Smooth muscle cell (in vitro differentiated cells): Measurements from ENCODE around the gene DHRS13. TPM values are rescaled to one million over a fixed set of nuclear protein-coding genes. Genes with fewer than 3 reads are reported as not detected.
"Not testable (repeated sequence)": the region's sequence is repeated elsewhere in the genome, so short reads cannot be mapped to it uniquely, and the experiment has no call there.

Experiments
- DNase-seq: peaks from one replicate; lab custom pipeline; 2025; ENCODE audit not compliant: unreplicated experiment; lab: John Stamatoyannopoulos, UW
- H2AFZ ChIP-seq: fragments of 200-600 bp; sonication (generic); 2 replicates; pipeline ENCODE4 v1.6.0; 2016; ENCODE audit warnings: antibody characterized with exemption, low read depth, mild to moderate bottlenecking
- H3F3A ChIP-seq: fragments of 200-600 bp; sonication (generic); 2 replicates; pipeline ENCODE4 v1.6.0; 2017; ENCODE audit warnings: antibody characterized with exemption, low read depth
- H3K27ac ChIP-seq: fragments of 200-600 bp; sonication (generic); 2 replicates; pipeline ENCODE4 v1.5.1; 2016; ENCODE audit warnings: low read depth, mild to moderate bottlenecking
- H3K27me3 ChIP-seq: fragments of 200-600 bp; sonication (generic); 2 replicates; pipeline ENCODE4 v1.6.1; 2016; ENCODE audit warnings: low read depth, mild to moderate bottlenecking
- H3K36me3 ChIP-seq: fragments of 200-600 bp; sonication (generic); 2 replicates; pipeline ENCODE4 v1.5.1; 2016; ENCODE audit warnings: low read depth
- H3K4me1 ChIP-seq: fragments of 200-600 bp; sonication (generic); 2 replicates; pipeline ENCODE4 v1.5.1; 2016; ENCODE audit warnings: low read depth
- H3K4me2 ChIP-seq: fragments of 200-600 bp; sonication (generic); 2 replicates; pipeline ENCODE4 v1.6.0; 2016; ENCODE audit warnings: mild to moderate bottlenecking
- H3K4me3 ChIP-seq: fragments of 200-600 bp; sonication (generic); 2 replicates; pipeline ENCODE4 v1.5.1; 2016; ENCODE audit warnings: mild to moderate bottlenecking
- H3K79me2 ChIP-seq: fragments of 200-600 bp; sonication (generic); 2 replicates; pipeline ENCODE4 v1.6.0; 2016; ENCODE audit warnings: low read depth, mild to moderate bottlenecking
- H3K9ac ChIP-seq: fragments of 200-600 bp; sonication (generic); 2 replicates; pipeline ENCODE4 v1.6.0; 2016; ENCODE audit warnings: low read depth
- H3K9me3 ChIP-seq: fragments of 200-600 bp; sonication (generic); replicated peaks from 2 replicates; pipeline ENCODE4 v1.5.1; 2016; ENCODE audit warnings: low read depth
- H4K20me1 ChIP-seq: fragments of 200-600 bp; sonication (generic); 2 replicates; pipeline ENCODE4 v1.6.0; 2016; ENCODE audit warnings: low read depth
- WGBS: methylation state at CpG from one replicate; pipeline ENCODE4 v1.1.7; 2016; ENCODE audit warnings: low lambda C conversion rate; 5-methylcytosine and 5-hydroxymethylcytosine counted together
- polyA plus RNA-seq: library from polyadenylated mRNA; unstranded; fragments of >200 nt; fragmentation: Nextera tagmentation; extraction: Ambion mirVana; gene quantifications from 2 replicates; pipeline ENCODE4 v1.2.1, GENCODE V29; 2016
- total RNA-seq: library from RNA; depleted of rRNA; stranded (reverse); fragments of >200 nt; gene quantifications from 2 replicates; pipeline ENCODE4 v1.2.3, GENCODE V29; 2014
- TF ChIP-seq, protein P1 (sequence below): fragments of 200-600 bp; sonication (generic); IDR thresholded peaks from 2 replicates; pipeline ENCODE4 v1.5.1; 2017; ENCODE audit warnings: borderline replicate concordance, mild to moderate bottlenecking, antibody characterized with exemption; ENCODE audit not compliant: insufficient read depth, poor library complexity, severe bottlenecking

The DHRS13 gene
- total and polyA plus RNA-seq, 2 experiments from 2014 or later = 6.0 to 10.1 TPM

- no peaks in the 10 kb centered on the region for H3K79me2 ChIP-seq
- H3K4me2 ChIP-seq = no peak overlapping the region
- H4K20me1 ChIP-seq = no peaks in the 10 kb centered on the region
- no peaks in the 10 kb centered on the region for H3F3A ChIP-seq
- H3K4me3 ChIP-seq = no peak overlapping the region
- H3K36me3 ChIP-seq = no peaks in the 10 kb centered on the region
- no peak overlapping the region for H2AFZ ChIP-seq
- H3K27ac ChIP-seq = no peak overlapping the region
- WGBS = 80% methylated on average over 4 of the region's 4 CpGs
- no peaks in the 10 kb centered on the region for H3K27me3 ChIP-seq
- no peak overlapping the region for H3K9ac ChIP-seq
- no peaks in the 10 kb centered on the region for H3K9me3 ChIP-seq
- TF ChIP-seq, protein P1, sequence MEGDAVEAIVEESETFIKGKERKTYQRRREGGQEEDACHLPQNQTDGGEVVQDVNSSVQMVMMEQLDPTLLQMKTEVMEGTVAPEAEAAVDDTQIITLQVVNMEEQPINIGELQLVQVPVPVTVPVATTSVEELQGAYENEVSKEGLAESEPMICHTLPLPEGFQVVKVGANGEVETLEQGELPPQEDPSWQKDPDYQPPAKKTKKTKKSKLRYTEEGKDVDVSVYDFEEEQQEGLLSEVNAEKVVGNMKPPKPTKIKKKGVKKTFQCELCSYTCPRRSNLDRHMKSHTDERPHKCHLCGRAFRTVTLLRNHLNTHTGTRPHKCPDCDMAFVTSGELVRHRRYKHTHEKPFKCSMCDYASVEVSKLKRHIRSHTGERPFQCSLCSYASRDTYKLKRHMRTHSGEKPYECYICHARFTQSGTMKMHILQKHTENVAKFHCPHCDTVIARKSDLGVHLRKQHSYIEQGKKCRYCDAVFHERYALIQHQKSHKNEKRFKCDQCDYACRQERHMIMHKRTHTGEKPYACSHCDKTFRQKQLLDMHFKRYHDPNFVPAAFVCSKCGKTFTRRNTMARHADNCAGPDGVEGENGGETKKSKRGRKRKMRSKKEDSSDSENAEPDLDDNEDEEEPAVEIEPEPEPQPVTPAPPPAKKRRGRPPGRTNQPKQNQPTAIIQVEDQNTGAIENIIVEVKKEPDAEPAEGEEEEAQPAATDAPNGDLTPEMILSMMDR = peak; percentile 21
- no peaks in the 10 kb centered on the region for H3K4me1 ChIP-seq
- DNase-seq = no peak
Observed at GRCh38 chr17:28878981-28879380, 23.9 kb downstream of the DHRS13 start.

- no peaks in the 10 kb centered on the region for H3F3A ChIP-seq
- H4K20me1 ChIP-seq = no peaks in the 10 kb centered on the region
- H3K4me3 ChIP-seq = no peak overlapping the region
- no peaks in the 10 kb centered on the region for H3K4me1 ChIP-seq
- H3K27me3 ChIP-seq = no peaks in the 10 kb centered on the region
- H3K27ac ChIP-seq = no peak overlapping the region
- WGBS = 90% methylated on average over 2 of the region's 2 CpGs
- no peak overlapping the region for H3K4me2 ChIP-seq
- TF ChIP-seq, protein P1 = no peak
- H3K79me2 ChIP-seq = no peaks in the 10 kb centered on the region
- no peak overlapping the region for H3K9ac ChIP-seq
- no peak for DNase-seq
- no peaks in the 10 kb centered on the region for H3K9me3 ChIP-seq
- no peaks in the 10 kb centered on the region for H3K36me3 ChIP-seq
- no peak overlapping the region for H2AFZ ChIP-seq
Observed at GRCh38 chr17:28878158-28878910, 24.5 kb downstream of the DHRS13 start.

DNA sequence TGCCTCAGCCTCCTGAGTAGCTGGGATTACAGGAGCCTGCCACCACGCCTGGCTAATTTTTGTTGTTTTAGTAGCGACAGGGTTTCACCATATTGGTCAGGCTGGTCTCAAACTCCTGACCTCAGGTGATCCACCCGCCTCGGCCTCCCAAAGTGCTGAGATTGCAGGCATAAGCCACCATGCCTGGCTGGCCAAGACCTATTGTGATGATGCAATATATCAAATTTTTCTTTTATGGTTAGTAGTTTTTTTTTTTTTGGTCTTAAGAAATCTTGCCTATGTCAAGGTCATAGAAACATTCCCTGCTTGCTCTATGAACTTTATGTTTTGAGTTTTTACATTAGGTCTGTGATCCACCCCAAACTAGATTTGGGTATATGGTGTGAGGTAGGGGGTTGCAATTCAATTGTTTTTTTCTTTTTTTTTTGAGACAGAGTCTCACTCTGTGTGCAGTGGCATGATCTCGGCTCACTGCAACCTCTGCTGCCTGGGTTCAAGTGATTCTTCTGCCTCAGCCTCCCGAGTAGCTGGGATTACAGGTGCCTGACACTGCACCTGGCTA is 25.6 kb downstream of the DHRS13 start:
- not testable (repeated sequence) for H3K27ac ChIP-seq, H3K9me3 ChIP-seq, DNase-seq, H3K27me3 ChIP-seq, H3K9ac ChIP-seq, H3K4me1 ChIP-seq, H3F3A ChIP-seq, H3K79me2 ChIP-seq, H2AFZ ChIP-seq, H3K4me3 ChIP-seq, H4K20me1 ChIP-seq, H3K36me3 ChIP-seq, H3K4me2 ChIP-seq
- 97% methylated on average over 6 of the region's 6 CpGs for WGBS

DNA sequence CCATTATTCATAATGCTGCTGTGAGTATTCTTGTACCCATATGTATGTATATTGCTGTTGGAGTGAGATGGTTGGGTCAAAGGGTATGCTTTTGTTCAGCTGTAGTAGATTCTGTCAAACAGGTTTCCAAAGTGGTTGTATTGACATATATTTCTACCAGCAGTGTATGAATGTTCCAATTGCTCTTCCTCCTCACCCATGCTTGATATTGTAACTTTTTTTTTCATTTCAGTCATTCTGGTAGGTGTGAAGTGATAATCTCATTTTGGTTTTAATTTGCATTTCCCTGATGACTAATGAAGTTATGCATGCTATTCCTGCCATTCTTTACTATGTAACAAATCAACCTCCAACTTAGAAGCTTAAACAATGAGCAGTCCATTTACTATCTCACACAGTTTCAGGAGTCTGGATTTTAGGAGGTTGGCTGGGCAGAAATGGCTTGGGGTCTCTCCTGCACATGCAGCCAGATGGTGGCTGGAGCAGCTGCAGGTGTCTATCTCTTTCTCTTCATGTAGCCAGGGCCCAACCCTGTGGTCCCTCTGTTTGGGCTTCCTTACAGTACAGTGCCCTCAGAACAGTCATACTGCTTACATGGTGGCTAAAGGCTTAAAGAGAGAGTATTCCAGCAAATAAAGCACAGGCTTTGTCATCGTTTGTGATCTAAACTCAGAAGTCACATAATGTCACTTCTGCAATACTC is 26.9 kb downstream of the DHRS13 start:
- H3K4me2 ChIP-seq = no peak overlapping the region
- peaks cover 4% of the 10 kb centered on the region for H3F3A ChIP-seq
- H3K4me3 ChIP-seq = no peak overlapping the region
- H4K20me1 ChIP-seq = no peaks in the 10 kb centered on the region
- H3K36me3 ChIP-seq = no peaks in the 10 kb centered on the region
- H3K9me3 ChIP-seq = no peaks in the 10 kb centered on the region
- no peaks in the 10 kb centered on the region for H3K79me2 ChIP-seq
- DNase-seq = no peak
- no peak overlapping the region for H3K27ac ChIP-seq
- 92% methylated on average over 1 of the region's 1 CpG for WGBS
- H3K27me3 ChIP-seq = no peaks in the 10 kb centered on the region
- no peak overlapping the region for H3K9ac ChIP-seq
- TF ChIP-seq, protein P1 = no peak
- no peaks in the 10 kb centered on the region for H3K4me1 ChIP-seq
- no peak overlapping the region for H2AFZ ChIP-seq
